Activated CD4-positive, alpha-beta T cell treated with anti-CD3 and anti-CD28 coated beads for 48 hours (primary cell): Measurements from ENCODE around the gene ANKH.
"Not testable (repeated sequence)": the region's sequence is repeated elsewhere in the genome, so short reads cannot be mapped to it uniquely, and the experiment has no call there.

Experiments
- DNase-seq: peaks from one replicate; pipeline ENCODE4 v3.0.0-alpha.2; 2020

The ANKH gene

DNA sequence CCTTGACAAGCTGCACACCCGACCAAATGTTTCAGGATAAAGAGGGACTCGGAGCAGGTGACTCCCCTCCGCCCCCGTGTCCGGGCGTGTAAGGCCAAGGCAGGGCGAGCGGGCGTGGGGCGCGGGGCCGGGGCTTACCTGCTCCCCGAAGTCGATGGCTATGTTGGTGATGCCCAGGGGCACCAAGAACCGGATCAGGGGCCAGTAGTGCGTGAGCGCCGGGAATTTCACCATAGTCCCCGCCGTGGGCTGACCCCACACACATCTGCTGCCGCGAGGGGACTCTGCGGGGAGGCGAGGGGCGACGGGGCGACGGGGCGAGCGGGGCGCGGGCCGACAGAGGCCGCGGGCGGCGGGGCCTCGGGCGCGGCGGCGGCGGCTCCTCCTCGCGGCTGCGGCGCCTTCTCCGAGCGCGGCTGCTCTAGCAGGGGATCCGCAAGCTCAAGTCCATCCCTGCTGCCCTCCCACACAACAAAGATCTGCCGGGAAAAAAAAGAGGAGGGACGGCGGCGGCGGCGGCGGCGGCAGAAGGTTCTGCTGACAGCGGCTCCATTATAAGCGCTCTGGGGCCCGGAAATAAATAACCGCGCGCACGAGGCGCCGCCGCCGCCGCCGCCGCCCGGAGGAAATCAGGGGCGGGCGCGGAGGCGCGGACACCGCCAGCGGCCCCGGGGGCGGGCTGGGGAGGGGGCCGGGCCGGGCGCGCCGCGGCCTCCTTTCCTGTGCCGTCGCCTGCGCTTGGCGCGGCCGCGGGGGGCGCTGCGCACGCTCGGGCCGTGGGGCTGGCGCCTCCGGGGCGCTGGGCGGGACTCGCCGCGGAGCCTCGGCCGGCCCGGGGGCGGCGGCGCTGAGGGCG, at the start of gene ANKH:
Gene ANKH, minus strand, starts transcription at position 565 of the 856 bp plus-strand sequence. Its CDS starts 331 bp downstream, at position 234.
- DNase-seq, result peak; percentile 84

DNA sequence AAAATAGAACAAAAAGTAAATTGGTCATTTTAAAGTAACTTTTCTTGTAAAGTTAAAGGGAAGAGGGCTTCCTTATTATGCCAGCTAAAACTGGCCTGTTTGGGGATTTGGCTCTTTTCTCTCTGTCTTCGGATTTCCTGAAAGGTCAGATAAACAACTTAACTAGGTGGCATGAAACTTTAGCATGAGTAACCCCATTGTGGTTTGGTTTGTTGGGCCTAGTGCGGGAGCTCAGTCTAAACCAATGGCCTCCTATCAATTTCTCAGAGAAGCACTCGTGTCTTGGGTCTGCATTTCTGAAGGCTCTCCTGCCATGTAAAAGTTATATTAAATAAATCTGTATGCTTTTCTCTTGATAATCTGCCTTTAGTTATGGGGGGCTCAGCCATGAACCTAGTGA, 48.5 kb upstream of the ANKH start:
- DNase-seq, result no peak

DNA sequence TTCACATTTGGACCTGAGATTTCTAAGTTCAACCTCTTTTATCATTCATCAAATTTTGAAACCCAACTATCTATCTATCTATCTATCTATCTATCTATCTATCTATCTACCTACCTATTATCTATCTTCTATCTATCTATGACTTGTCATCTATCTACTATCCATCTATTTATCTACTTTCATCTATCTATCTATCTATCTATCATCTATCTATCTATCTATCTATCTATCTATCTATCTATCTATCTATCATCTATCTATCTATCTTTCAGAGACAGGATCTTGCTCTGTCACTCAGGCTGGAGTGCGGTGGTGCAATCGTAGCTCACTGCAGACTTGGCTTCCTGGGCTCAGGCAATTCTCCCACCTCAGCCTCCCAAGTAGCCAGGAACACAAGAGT, 47.5 kb upstream of the ANKH start:
- not testable (repeated sequence) for DNase-seq

GRCh38 chr5:14917719-14918118, 46.1 kb upstream of the ANKH start:
- no peak for DNase-seq

- no peak for DNase-seq
Measured at GRCh38 chr5:14915291-14915952, 43.8 kb upstream of the ANKH start.

- DNase-seq, result no peak
Measured at GRCh38 chr5:14914623-14915260, 43.2 kb upstream of the ANKH start.

- DNase-seq, result no peak
Measured at GRCh38 chr5:14914193-14914592, 42.6 kb upstream of the ANKH start.

DNA sequence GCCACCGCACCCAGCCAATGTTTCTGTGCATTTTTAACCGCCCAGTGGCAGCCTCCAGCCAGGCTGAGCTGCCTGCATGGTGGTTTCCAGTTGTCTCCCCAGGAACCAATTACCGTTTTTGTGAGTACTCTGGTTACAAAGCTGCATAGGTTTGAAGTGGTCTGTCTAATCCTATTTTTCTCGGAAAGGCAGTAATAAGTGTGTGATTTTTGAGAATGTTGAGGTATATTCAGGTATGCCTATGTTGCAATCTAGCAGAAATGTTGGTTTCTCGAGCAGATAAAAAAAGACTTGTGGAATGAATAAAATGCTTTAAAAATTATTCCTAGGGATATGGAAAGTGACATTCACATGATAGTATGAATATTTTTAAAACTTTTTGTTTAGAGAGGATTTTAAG, 41.5 kb upstream of the ANKH start:
- no peak for DNase-seq

DNA sequence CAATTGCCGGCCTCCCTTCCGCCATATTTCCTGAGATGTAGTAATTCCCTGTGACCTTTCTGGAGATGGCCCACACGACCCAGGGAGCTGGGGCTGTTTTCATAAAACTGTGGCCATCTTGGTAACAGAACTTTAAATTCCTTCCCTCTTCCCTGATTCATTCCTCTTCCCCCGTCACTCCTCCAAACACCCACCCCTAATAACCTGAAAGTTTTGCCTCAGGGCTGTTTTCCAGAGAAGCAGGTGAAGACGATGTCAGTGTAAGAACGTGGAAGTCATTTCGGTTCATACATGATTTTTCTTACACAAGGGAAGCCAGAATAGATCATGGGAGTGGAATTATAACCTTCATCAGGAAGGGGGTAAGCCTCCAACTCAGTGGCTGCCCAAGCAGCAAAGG, 40.6 kb upstream of the ANKH start:
- no peak for DNase-seq

DNA sequence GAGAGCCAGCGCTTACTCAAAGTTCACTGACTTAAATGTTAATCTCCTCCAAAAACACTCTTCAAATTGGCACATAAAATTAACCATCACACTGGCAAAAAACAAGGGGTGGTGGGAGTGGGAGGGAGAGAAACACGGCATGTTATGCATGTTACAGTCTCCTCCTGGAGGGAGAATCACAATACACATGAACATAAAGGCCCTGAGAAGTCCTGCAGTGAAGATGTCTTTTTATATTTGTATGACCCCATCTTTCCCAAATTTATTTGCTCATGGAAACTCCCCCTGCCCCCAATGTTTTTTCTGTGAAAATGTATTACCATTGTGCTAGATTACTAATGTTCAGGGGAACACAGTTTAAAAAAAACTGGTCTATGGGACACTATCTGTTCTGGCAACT, 37.8 kb upstream of the ANKH start:
- no peak for DNase-seq

DNA sequence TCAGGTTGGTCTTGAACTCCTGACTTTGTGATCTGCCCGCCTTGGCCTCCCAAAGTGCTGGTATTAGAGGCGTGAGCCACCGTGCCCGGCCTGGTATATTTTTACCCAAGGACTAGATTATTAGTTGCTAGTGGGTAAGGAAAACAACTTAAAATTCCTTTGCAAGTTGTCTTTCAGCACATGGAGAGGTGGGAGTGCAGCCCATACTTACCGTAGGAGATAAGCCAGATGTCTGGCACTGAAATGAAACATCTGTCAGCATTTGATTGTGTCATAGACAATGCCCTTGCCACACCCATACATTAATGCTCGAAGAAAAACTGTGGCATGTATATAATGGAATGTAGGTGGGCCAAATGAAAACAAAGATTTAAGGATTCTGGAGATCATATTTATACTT, 36.6 kb upstream of the ANKH start:
- no peak for DNase-seq

- DNase-seq, result no peak
Measured at GRCh38 chr5:14906628-14907027, 35.0 kb upstream of the ANKH start.

GRCh38 chr5:14902826-14903560, 31.4 kb upstream of the ANKH start:
- no peak for DNase-seq

- DNase-seq, result no peak
Measured at GRCh38 chr5:14901462-14902051, 30.0 kb upstream of the ANKH start.

- no peak for DNase-seq
Measured at GRCh38 chr5:14900693-14901461, 29.3 kb upstream of the ANKH start.

- no peak for DNase-seq
Measured at GRCh38 chr5:14896131-14896530, 24.6 kb upstream of the ANKH start.

GRCh38 chr5:14895301-14895700, 23.7 kb upstream of the ANKH start:
- no peak for DNase-seq

DNA sequence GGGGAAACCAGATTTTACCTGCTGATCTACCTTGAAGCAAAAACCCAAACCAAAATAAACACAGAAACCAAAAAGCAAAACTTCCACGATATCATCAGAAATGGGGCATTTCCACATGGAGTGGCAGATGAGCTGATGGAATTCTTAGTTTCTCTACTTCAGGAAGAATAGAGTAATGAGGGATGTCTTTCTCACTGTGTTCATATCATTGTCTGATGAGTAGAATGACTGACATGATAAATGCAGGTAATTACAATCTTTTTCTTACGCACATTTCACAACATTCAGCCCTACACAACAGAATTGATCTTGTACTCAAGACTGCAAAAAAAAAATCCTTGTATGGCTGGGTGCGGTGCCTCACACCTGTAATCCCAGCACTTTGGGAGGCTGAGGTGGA, 23.2 kb upstream of the ANKH start:
- DNase-seq, result no peak

GRCh38 chr5:14893381-14893780, 21.8 kb upstream of the ANKH start:
- no peak for DNase-seq

GRCh38 chr5:14890846-14891245, 19.3 kb upstream of the ANKH start:
- DNase-seq, result no peak

DNA sequence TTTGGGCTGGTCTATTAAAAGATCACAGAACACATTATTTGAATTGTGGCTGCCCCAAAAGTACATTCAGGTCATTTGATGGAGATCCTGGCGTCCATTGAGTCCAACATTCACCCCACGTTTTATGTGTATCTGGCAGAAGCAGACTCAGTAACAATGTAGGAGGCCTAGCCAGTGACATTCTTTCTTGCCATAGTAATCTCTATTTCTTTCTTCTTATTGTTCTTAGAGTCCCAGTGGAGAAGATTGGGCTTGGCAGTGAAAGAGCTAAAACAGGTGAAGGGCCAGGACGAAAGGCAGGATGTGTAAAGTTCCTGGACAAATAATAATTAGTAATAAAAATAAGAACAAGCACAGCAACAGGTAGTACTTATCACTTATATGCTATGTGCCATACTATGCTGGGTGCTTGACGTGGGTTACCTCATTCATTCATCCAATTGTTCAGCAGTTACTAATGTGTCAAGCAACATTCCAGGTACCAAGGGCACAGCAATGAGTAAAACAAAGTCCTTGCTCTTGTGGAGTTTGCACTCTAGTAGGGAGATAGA, 12.6 kb upstream of the ANKH start:
- no peak for DNase-seq
